GM10248 (cell line): ENCODE results near the gene ARID3A.
A peak's percentile ranks its signal among the peaks of the same experiment; 100 is the strongest.

ENCODE experiments used
- CTCF ChIA-PET: fragments of 300-600 bp; sonication (Branson Sonifier 250); formaldehyde crosslinking; extraction: SDS; loops from one replicate; lab custom pipeline; 2021; ENCODE audit warnings: antibody characterized with exemption; lab: Yijun Ruan, JAX
- POLR2A ChIA-PET: fragments of 350-650 bp; sonication (Branson Sonifier 250); formaldehyde crosslinking; extraction: SDS; loops from one replicate; lab custom pipeline; 2020; ENCODE audit warnings: antibody characterized with exemption; lab: Yijun Ruan, JAX
- DNase-seq: peaks from one replicate; pipeline ENCODE4 v3.0.0; 2012; ENCODE audit errors: extremely low spot score
- CTCF ChIP-seq: IDR thresholded peaks from 2 replicates; pipeline ENCODE4 v1.5.1; 2012; ENCODE audit warnings: mild to moderate bottlenecking, low read depth; ENCODE audit errors: extremely low read depth, missing control alignments, control extremely low read depth

Gene ARID3A

GRCh38 chr19:973726-974563 lies 48.1 kb downstream of the ARID3A start:
- no peak for DNase-seq
- ChIA-PET CTCF (no interaction called here), POLR2A (no interaction called here)
- TF ChIP-seq CTCF: no peak

GRCh38 chr19:974564-975257 lies 48.9 kb downstream of the ARID3A start:
- ChIA-PET CTCF (no interaction called here), POLR2A (no interaction called here)
- DNase-seq: no peak
- no peak for TF ChIP-seq CTCF

- ChIA-PET CTCF (interaction anchor here (1.1 to 2.1 kb wide), 5 partner anchors 12 to 56 kb away, joined by 3 to 5 read pairs (median 3); no protein-coding TSS in a partner anchor), POLR2A (no interaction called here)
- TF ChIP-seq CTCF: no peak
- no peak for DNase-seq
Observed at GRCh38 chr19:976476-976875, 50.6 kb downstream of the ARID3A start.

- POLR2A ChIA-PET: no interaction called here
- DNase-seq: no peak
- no peak for TF ChIP-seq CTCF
- CTCF ChIA-PET: interaction anchor here (1.1 to 2.1 kb wide), 5 partner anchors 12 to 56 kb away, joined by 3 to 5 read pairs (median 3); no protein-coding TSS in a partner anchor
Observed at GRCh38 chr19:977058-977464, 51.2 kb downstream of the ARID3A start.

- POLR2A ChIA-PET: no interaction called here
- CTCF ChIA-PET: interaction anchor here (0.8 to 2.9 kb wide), 5 partner anchors 21 to 210 kb away, joined by 3 to 15 read pairs (median 3); partner anchors contain the start of gene GRIN3B
- peak; percentile 82 for DNase-seq
- TF ChIP-seq CTCF: no peak
Observed at GRCh38 chr19:979318-979741, 53.5 kb downstream of the ARID3A start.
